ENCODE results near the gene FNTB.
"Not testable (repeated sequence)": the region's sequence is repeated elsewhere in the genome, so short reads cannot be mapped to it uniquely, and the experiment has no call there.

The FNTB gene

GRCh38 chr14:65019944-65020566, 33.4 kb downstream of the FNTB start:
- DNase-seq, result peak; percentile 33

DNA sequence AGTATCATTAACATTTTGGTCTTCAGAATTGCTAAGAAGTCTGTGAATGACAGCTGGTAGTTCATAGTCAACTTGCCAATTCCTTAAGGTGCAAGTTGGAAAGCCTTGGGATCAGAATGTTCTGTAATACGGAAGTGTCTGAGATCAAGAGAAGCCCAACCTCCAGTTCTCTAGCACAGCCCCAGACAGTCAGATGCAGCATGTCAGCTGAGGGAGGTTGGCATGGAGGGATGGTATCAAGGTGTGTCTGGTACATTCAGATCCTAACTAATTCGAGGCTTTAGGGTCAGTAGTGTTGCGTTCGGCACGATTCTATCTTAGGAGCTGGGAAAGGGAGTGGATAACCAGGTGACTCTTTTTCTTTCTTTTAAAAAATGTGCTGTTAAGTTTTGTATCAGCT, 38.3 kb downstream of the FNTB start:
- DNase-seq, result no peak

- no peak for DNase-seq
These were observed 39.1 kb downstream of the FNTB start for GRCh38 chr14:65025818-65026217.

- DNase-seq, result no peak
These were observed 39.8 kb downstream of the FNTB start for GRCh38 chr14:65026526-65026925.

GRCh38 chr14:65027127-65027799, 40.6 kb downstream of the FNTB start:
- DNase-seq, result no peak

DNA sequence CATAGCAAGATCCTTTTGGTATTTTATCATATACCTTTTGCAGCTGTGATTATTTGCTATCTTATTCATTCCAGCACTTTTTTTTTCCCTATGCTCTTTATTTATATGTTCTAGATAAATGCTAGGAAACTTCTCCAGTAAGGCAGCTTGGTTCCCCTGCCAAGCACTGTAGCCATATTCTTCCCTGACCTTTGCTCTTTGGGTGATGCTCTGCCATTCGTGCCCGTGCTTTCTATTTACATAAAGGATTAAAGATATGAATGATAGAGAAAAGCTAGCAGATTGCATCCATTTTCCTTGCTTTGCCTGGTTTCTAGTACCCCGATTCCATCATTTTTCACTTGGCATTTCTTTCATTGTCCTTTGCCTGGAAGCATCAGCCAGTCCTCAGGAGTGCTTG, 42.2 kb downstream of the FNTB start:
- DNase-seq, result no peak

- not testable (repeated sequence) for DNase-seq
These were observed 44.6 kb downstream of the FNTB start for GRCh38 chr14:65031321-65031720.

- no peak for DNase-seq
These were observed 45.6 kb downstream of the FNTB start for GRCh38 chr14:65032319-65032718.

- no peak for DNase-seq
These were observed 46.5 kb downstream of the FNTB start for GRCh38 chr14:65033181-65033580.

DNA sequence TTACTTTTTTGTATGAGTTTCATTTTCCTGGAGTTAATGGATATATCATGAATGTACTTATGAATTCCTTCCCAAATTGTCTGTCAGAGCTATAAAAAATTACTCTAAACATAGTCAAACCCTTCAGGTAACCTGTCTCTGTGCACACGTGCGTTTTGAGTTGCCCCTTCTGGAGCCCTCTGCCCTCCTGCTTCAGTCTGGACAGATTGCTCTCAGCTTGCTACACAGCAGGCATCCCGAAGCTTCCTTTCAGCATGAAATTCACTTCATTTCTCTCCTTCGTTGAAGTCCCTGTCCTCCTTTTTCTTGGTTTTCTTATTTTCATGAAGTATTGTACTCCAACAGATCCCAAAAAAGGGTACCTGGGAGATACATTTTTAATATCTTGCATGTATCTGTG, 47.3 kb downstream of the FNTB start:
- DNase-seq, result no peak

- no peak for DNase-seq
These were observed 48.4 kb downstream of the FNTB start for GRCh38 chr14:65035049-65035448.

- DNase-seq, result no peak
These were observed 52.3 kb downstream of the FNTB start for GRCh38 chr14:65038966-65039365.

GRCh38 chr14:65040666-65041433, 54.2 kb downstream of the FNTB start:
- no peak for DNase-seq

DNA sequence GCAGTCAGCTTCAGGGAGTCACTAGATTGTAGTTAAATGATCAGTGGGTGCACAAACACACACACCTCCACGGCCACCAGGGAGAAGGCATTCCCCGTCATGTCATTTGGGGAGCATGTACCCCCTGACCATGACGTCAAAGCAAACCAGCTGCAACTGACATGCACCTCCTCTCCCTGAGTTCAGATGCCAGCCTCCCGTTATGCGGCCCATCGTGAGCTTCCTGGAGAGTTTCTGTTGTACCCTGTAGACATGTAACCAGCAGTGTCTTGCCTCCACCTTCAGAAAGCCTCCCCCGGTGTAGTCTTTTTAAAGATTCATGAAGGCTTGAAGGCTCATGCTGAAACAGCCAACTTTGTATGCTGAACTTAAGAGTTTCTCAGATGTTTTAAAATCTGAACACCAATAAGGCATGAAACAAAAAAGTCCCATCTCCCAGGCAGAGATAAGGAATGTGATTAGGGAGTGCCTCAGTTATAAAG, 54.8 kb downstream of the FNTB start:
- DNase-seq, result no peak

DNA sequence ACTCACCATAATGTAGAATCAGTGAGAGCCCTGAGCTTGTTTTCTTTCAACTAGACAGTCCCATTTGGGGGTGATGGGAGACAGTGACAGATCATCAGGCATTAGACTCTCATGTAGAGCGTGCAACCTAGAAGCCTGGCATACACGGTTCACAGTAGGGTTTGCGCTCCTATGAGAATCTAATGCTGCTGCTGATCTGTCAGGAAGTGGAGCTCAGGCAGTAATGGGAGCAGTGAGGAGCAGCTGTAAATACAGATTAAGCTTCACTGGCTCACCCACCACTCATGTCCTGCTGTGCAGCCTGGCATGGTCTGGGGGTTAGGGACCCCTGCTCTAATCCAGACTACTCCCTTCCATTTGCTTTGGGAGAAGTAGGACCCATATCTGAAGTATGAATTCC, 55.6 kb downstream of the FNTB start:
- no peak for DNase-seq

- no peak for DNase-seq
These were observed 56.2 kb downstream of the FNTB start for GRCh38 chr14:65042731-65043372.

GRCh38 chr14:65043893-65044595, 57.3 kb downstream of the FNTB start:
- DNase-seq, result no peak

GRCh38 chr14:65044596-65044959, 57.9 kb downstream of the FNTB start:
- no peak for DNase-seq

- no peak for DNase-seq
These were observed 58.3 kb downstream of the FNTB start for GRCh38 chr14:65045006-65045405.

- DNase-seq, result no peak
These were observed 59.0 kb downstream of the FNTB start for GRCh38 chr14:65045709-65046108.

- DNase-seq, result no peak
These were observed 66.1 kb downstream of the FNTB start for GRCh38 chr14:65052832-65053231.

DNA sequence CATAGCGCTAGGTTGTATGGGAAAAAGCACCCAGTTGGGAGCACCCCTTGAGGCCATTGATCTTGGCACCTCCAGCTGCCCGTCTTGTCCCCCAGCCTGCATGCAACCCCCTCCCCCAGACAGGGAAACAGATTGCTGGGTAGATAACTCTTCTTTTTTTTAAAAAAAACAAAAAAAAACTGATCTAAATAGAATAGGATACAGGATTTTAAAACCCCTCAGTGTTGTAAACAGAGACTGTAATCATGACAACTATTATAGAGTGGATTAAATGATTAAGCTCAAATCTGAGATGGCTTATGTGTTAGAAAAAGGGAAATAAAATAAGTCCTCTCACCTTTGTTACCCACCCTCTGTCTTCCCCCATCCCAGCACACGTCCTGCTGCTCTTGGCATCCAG, 66.8 kb downstream of the FNTB start:
- DNase-seq, result no peak

Measured in CD4-positive, alpha-beta T cell treated with Interleukin-12 subunit alpha and Interleukin-12 subunit beta, for 1 hour (primary cell).